ENCODE measurements around the gene TIMP3. TPM values are rescaled to one million over a fixed set of nuclear protein-coding genes. Genes with fewer than 3 reads are reported as not detected.

The TIMP3 gene
- total RNA-seq, 2 experiments from 2014 or later, result not detected

- Mint-ChIP-seq H3K4me3 (no peak overlapping the region), H3K4me1 (ENCODE audit: low read depth) (no peaks in the 10 kb centered on the region), H3K27ac (no peak overlapping the region), H3K36me3 (no peaks in the 10 kb centered on the region), H3K27me3 (peaks cover 5% of the 10 kb centered on the region), H3K9me3 (no peaks in the 10 kb centered on the region)
- POLR2A ChIA-PET, result no interaction called here
- DNase-seq, result no peak
- CTCF ChIA-PET, result interaction anchor here (1.1 kb wide), 1 partner anchor 17 kb away, joined by 4 read pairs; no protein-coding TSS in a partner anchor
- intact Hi-C loops (cut with micrococcal nuclease), result no loop called here
Measured at GRCh38 chr22:32874976-32875375, 73.5 kb downstream of the TIMP3 start.

- Mint-ChIP-seq H3K9me3 (no peaks in the 10 kb centered on the region), H3K4me3 (no peak overlapping the region), H3K36me3 (no peaks in the 10 kb centered on the region), H3K4me1 (ENCODE audit: low read depth) (peaks cover 3% of the 10 kb centered on the region), H3K27ac (no peak overlapping the region), H3K27me3 (peaks cover 11% of the 10 kb centered on the region)
- ChIA-PET POLR2A (no interaction called here), CTCF (no interaction called here)
- intact Hi-C loops (cut with micrococcal nuclease), result no loop called here
- no peak for DNase-seq
Measured at GRCh38 chr22:32876516-32876915, 75.0 kb downstream of the TIMP3 start.

GRCh38 chr22:32877196-32877595, 75.7 kb downstream of the TIMP3 start:
- no peaks in the 10 kb centered on the region for H3K36me3 Mint-ChIP-seq
- no peak for DNase-seq
- ChIA-PET CTCF (no interaction called here), POLR2A (no interaction called here)
- no peak overlapping the region for H3K4me3 Mint-ChIP-seq
- peaks cover 3% of the 10 kb centered on the region for H3K4me1 Mint-ChIP-seq (ENCODE audit: low read depth)
- intact Hi-C loops (cut with micrococcal nuclease), result no loop called here
- H3K27ac Mint-ChIP-seq, result no peak overlapping the region
- no peaks in the 10 kb centered on the region for H3K9me3 Mint-ChIP-seq
- H3K27me3 Mint-ChIP-seq, result peaks cover 9% of the 10 kb centered on the region

GRCh38 chr22:32879550-32879949, 78.0 kb downstream of the TIMP3 start:
- H3K4me1 Mint-ChIP-seq (ENCODE audit: low read depth), result peaks cover 3% of the 10 kb centered on the region
- intact Hi-C loops (cut with micrococcal nuclease), result no loop called here
- H3K27ac Mint-ChIP-seq, result no peak overlapping the region
- ChIA-PET CTCF (no interaction called here), POLR2A (no interaction called here)
- H3K9me3 Mint-ChIP-seq, result no peaks in the 10 kb centered on the region
- no peak for DNase-seq
- peaks cover 7% of the 10 kb centered on the region for H3K27me3 Mint-ChIP-seq
- no peak overlapping the region for H3K4me3 Mint-ChIP-seq
- no peaks in the 10 kb centered on the region for H3K36me3 Mint-ChIP-seq

GRCh38 chr22:32880061-32880460, 78.6 kb downstream of the TIMP3 start:
- Mint-ChIP-seq H3K4me3 (no peak overlapping the region), H3K36me3 (no peaks in the 10 kb centered on the region), H3K9me3 (no peaks in the 10 kb centered on the region), H3K27ac (no peak overlapping the region), H3K27me3 (peaks cover 7% of the 10 kb centered on the region), H3K4me1 (ENCODE audit: low read depth) (peaks cover 3% of the 10 kb centered on the region)
- intact Hi-C loops (cut with micrococcal nuclease), result no loop called here
- CTCF ChIA-PET, result no interaction called here
- POLR2A ChIA-PET, result no interaction called here
- DNase-seq, result no peak

- H3K36me3 Mint-ChIP-seq, result no peaks in the 10 kb centered on the region
- intact Hi-C loops (cut with micrococcal nuclease), result no loop called here
- H3K4me1 Mint-ChIP-seq (ENCODE audit: low read depth), result peaks cover 3% of the 10 kb centered on the region
- CTCF ChIA-PET, result interaction anchor here (1.2 kb wide), 1 partner anchor 45 kb away, joined by 3 read pairs; no protein-coding TSS in a partner anchor
- peaks cover 6% of the 10 kb centered on the region for H3K27me3 Mint-ChIP-seq
- no peak for DNase-seq
- POLR2A ChIA-PET, result no interaction called here
- H3K27ac Mint-ChIP-seq, result no peak overlapping the region
- no peaks in the 10 kb centered on the region for H3K9me3 Mint-ChIP-seq
- H3K4me3 Mint-ChIP-seq, result no peak overlapping the region
Measured at GRCh38 chr22:32880505-32880892, 79.0 kb downstream of the TIMP3 start.

GRCh38 chr22:32880893-32881596, 79.5 kb downstream of the TIMP3 start:
- Mint-ChIP-seq H3K9me3 (no peaks in the 10 kb centered on the region), H3K27ac (no peak overlapping the region), H3K4me1 (ENCODE audit: low read depth) (peaks cover 3% of the 10 kb centered on the region), H3K36me3 (no peaks in the 10 kb centered on the region), H3K4me3 (no peak overlapping the region), H3K27me3 (peaks cover 6% of the 10 kb centered on the region)
- intact Hi-C loops (cut with micrococcal nuclease), result no loop called here
- POLR2A ChIA-PET, result no interaction called here
- CTCF ChIA-PET, result interaction anchor here (1.2 kb wide), 1 partner anchor 45 kb away, joined by 3 read pairs; no protein-coding TSS in a partner anchor
- no peak for DNase-seq

GRCh38 chr22:32882360-32882755, 80.9 kb downstream of the TIMP3 start:
- intact Hi-C loops (cut with micrococcal nuclease), result no loop called here
- H3K27me3 Mint-ChIP-seq, result peaks cover 6% of the 10 kb centered on the region
- no peak overlapping the region for H3K27ac Mint-ChIP-seq
- H3K4me1 Mint-ChIP-seq (ENCODE audit: low read depth), result peaks cover 3% of the 10 kb centered on the region
- H3K4me3 Mint-ChIP-seq, result no peak overlapping the region
- CTCF ChIA-PET, result no interaction called here
- DNase-seq, result no peak
- H3K36me3 Mint-ChIP-seq, result no peaks in the 10 kb centered on the region
- H3K9me3 Mint-ChIP-seq, result no peaks in the 10 kb centered on the region
- POLR2A ChIA-PET, result no interaction called here

GRCh38 chr22:32882774-32883530, 81.4 kb downstream of the TIMP3 start:
- ChIA-PET CTCF (no interaction called here), POLR2A (no interaction called here)
- no peak for DNase-seq
- Mint-ChIP-seq H3K4me3 (no peak overlapping the region), H3K27me3 (peaks cover 6% of the 10 kb centered on the region), H3K36me3 (no peaks in the 10 kb centered on the region), H3K9me3 (no peaks in the 10 kb centered on the region), H3K27ac (no peak overlapping the region), H3K4me1 (ENCODE audit: low read depth) (peaks cover 3% of the 10 kb centered on the region)
- intact Hi-C loops (cut with micrococcal nuclease), result no loop called here

- no peaks in the 10 kb centered on the region for H3K4me1 Mint-ChIP-seq (ENCODE audit: low read depth)
- CTCF ChIA-PET, result interaction anchor here (1.0 kb wide), 1 partner anchor 29 kb away, joined by 3 read pairs; no protein-coding TSS in a partner anchor
- H3K36me3 Mint-ChIP-seq, result no peaks in the 10 kb centered on the region
Measured at GRCh38 chr22:32887324-32887980, 85.9 kb downstream of the TIMP3 start.

GRCh38 chr22:32888976-32889375, 87.5 kb downstream of the TIMP3 start:
- Mint-ChIP-seq H3K27me3 (peaks cover 12% of the 10 kb centered on the region), H3K4me3 (no peak overlapping the region), H3K36me3 (no peaks in the 10 kb centered on the region), H3K9me3 (no peaks in the 10 kb centered on the region), H3K4me1 (ENCODE audit: low read depth) (no peaks in the 10 kb centered on the region), H3K27ac (no peak overlapping the region)
- no peak for DNase-seq
- ChIA-PET POLR2A (no interaction called here), CTCF (no interaction called here)
- intact Hi-C loops (cut with micrococcal nuclease), result no loop called here

More at GRCh38 chr22:32887324-32887980, 85.9 kb downstream of the TIMP3 start:
- H3K27ac Mint-ChIP-seq, result no peak overlapping the region
- POLR2A ChIA-PET, result interaction anchor here (0.7 kb wide), 1 partner anchor 172 kb away, joined by 4 read pairs; no protein-coding TSS in a partner anchor
- no peak overlapping the region for H3K4me3 Mint-ChIP-seq
- H3K9me3 Mint-ChIP-seq, result no peaks in the 10 kb centered on the region
- H3K27me3 Mint-ChIP-seq, result peaks cover 3% of the 10 kb centered on the region
- DNase-seq, result no peak
- intact Hi-C loops (cut with micrococcal nuclease), result no loop called here

- Mint-ChIP-seq H3K9me3 (no peaks in the 10 kb centered on the region), H3K36me3 (no peaks in the 10 kb centered on the region), H3K4me3 (no peak overlapping the region), H3K4me1 (ENCODE audit: low read depth) (no peaks in the 10 kb centered on the region), H3K27ac (no peak overlapping the region), H3K27me3 (peaks cover 12% of the 10 kb centered on the region)
- no peak for DNase-seq
- ChIA-PET POLR2A (no interaction called here), CTCF (no interaction called here)
- intact Hi-C loops (cut with micrococcal nuclease), result no loop called here
Measured at GRCh38 chr22:32896891-32897290, 95.4 kb downstream of the TIMP3 start.

All from activated CD4-positive, alpha-beta memory T cell treated with anti-CD3 and anti-CD28 coated beads for 36 hours (primary cell).